Femur (tissue), 1 donor: ENCODE data around the gene PTPRZ1.

Source experiments
- DNase-seq: peaks from one replicate; pipeline ENCODE4 v3.0.0-alpha.2; 2017

The PTPRZ1 gene

DNA sequence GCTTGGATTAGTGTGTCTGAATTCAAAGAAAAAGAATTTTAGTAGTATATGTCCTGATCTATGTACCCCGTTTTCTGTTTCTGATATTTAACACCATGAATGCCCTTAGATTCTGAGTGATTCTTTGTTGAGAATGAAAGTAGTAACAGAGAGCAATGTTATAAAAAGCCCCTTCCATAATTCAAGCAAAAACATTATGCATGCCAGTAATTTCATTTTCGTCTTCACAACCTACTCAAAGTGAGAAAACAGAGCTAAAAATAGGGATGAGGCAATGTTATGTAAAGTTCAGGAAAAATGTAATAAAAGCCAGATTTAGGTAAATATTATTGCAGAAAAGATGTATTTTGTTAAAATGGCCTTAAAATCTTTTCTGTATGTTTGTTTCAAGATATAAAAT, 28.1 kb downstream of the PTPRZ1 start:
- no peak for DNase-seq

DNA sequence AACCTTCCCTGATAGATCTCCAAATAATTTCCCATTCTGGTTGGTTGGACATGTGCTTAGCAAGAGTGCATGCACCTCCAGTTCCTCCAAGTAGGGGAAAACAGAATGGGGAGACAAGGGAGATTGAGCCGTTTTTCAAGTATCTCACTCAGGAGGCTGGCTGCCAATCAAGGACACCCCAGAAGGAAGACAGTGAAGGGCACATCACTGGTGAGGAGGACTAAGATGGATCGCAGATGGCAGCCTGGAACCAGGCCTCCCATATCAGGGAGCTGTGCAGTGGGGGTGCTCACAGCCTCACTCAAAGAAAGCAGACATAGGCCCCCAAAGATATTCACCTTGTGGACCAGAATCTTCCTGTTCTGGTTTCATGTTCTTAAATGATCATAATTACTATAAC, 31.2 kb downstream of the PTPRZ1 start:
- DNase-seq = no peak

DNA sequence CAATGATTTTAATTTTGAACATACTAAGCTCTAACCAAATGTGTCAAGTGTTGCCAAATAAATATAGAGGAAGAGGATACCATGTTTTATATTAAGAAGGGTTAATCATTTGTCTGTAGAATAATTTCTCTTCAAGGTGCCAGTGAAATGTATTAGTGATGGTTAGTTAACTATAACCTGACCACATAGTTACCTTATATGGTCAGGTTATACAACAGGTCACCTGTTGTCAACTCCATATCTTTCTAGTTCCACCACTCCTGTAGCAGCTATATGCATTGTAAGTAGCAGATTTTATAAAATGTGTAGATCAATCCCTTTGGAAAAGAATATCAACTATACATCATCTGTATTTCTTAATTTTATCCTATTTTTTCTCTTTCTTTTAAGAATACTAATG, 35.1 kb downstream of the PTPRZ1 start:
- no peak for DNase-seq

DNA sequence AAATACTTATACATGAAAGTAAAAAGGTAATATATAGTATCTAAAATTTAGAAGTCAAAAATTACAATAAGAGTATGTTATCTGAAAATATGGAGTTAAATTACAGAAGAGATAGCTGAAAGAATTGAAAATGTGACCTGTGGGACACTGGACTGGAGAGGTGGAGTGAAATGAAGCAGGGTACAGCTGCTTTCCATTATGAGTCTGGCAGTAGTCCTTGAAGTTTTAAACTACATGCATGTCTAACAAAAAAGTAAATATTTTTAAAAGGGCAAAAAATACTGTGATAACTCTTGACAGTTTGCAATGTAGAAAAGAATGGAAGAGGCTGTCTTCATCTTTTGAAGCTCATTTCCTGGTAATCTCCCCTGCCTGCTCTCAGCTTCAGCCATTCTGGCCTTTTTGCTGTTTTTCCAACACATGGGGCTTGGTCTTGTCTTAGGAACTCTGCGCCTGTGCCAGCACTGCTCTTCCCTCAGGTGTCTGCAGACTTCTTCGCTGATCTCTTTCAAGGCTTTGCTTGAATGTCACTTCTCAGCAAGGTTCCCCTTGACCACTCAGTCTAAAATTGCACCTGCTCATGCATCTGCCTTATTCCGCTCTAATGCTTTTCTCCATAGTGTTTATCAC, 36.9 kb downstream of the PTPRZ1 start:
- DNase-seq = no peak

DNA sequence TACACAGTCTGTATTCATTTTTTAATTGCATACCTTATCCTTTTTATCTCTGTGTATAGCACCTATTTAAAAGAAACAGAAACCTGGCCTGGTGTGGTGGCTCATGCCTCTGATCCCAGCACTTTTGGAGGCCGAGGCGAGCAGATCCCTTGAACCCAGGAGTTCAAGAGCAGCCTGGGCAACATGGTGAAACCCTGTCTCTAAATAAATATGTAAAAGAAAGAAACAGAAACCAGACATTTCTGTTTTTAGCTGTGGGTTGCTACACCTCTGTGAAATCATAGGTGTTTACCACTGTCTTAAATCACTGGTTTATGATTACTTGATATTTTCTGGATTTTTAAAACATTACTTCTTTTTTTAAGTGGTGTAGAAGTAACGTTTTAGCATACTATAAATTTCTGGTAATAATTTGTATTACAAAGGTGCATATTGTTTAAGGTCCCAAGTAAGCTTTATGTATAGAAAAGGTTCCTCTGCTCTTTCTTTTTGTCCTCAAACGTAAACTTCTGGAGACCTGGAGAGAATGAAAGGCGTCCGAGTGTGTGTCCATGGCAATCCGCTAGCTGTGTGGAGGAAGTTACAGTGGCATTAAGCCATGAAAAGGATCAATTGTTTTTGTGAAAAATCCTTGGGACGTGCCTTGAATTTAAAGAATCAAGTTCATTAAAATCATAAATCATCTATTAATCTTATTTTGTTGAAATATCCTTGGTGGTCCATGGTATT, 41.1 kb downstream of the PTPRZ1 start:
- no peak for DNase-seq

DNA sequence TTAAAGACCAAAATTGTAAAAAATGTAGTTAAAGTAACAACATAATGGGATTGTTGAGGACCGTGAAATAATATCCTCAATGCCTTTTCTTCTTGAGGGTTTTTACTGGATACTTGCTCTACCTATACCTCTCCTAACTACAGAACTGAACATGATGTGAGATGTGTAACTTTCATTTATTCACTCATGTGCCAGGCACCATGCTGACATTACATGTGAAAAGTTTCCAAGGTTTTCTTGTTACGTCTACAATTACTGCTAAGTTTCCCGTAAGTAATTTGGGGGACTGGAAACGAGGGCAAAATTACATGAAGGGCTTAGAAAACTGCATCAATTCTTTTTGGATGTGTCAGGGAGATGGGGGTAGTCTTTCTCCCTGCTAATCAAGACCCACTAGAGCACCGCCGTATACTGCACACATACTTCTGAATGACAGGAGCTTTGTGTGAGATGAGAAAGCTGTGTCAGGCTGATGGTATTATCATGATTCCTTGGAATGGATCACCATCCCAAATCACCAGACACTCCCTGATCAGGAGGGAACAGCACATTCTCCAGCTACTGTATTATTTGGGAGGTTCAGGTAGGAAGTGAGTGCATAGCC, 41.8 kb downstream of the PTPRZ1 start:
- DNase-seq = no peak

DNA sequence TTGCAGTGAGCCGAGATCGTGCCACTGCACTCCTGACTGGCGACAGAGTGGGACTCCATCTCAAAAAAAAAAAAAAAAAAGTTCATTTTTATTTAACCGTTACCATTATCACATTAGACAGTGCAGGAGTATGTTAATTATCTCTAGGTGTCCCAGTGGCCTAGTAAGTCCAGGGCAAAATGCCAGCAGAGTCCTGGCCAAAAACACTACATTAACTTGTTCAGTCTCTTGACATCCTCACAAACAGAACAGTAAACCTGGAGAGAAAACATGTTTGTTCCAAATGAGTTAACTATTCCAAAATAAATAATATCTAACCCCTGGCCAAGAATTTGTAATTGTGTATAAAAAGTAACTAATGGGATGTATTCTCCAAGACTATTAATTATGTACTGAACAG, 43.2 kb downstream of the PTPRZ1 start:
- no peak for DNase-seq

DNA sequence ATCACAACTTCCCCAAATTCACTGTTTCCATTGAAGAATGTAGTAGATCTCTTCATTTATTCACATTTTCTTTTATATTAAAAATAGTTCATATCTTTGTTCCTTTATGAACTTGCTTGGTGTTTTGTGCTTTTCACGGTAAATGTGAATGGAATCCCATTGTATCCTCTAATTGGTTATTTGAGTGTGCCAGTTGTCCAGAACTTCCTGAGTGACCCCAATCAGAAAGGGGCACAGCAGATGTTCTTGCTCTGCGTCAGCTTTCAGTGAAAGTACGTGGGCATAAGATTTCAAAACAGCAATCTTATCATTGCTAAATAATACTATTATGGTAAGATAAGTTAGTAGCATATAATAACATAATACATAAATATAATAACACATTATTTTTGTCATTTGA, 47.0 kb downstream of the PTPRZ1 start:
- no peak for DNase-seq

DNA sequence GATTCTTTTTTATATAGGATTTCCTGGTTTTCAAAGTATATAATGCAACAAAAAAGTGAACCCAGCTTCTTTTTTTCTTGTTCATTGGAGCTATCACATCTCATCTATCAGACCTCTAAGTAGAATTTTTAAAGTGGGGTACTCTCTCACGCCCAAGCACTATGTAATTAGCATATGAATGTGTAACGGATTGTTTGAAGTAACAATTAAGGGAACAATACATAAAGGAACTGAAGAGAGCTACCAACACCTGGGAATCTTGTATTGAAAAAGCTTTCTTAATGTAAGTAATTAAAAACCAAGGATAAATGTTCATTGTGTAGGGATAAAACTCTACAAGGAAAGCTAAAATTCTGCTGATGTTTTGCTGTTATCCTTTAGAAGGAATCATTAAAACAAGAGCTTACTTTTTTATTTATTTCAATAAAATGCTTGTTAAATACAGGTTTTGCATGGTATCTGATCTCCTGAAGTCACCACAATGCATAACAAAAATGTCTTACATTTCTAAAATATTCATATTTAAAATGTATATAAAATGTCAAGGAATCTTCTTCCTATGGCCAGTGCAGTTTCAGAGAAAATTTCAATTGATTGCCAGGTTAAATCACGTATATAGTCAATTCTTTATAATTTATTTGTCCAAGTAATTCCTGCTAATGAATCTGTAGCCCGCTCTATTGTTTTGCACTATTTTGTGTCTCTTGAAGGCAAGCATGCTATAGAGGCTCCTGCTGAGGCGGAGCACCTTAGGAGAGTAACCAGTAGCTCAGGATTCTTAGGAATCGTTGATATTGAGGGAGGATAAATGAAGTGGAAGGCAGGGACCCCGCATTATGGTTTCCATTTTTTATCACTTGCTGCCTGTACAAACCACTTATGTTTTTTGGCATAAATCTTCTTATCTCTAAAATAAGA, 51.6 kb downstream of the PTPRZ1 start:
- no peak for DNase-seq

DNA sequence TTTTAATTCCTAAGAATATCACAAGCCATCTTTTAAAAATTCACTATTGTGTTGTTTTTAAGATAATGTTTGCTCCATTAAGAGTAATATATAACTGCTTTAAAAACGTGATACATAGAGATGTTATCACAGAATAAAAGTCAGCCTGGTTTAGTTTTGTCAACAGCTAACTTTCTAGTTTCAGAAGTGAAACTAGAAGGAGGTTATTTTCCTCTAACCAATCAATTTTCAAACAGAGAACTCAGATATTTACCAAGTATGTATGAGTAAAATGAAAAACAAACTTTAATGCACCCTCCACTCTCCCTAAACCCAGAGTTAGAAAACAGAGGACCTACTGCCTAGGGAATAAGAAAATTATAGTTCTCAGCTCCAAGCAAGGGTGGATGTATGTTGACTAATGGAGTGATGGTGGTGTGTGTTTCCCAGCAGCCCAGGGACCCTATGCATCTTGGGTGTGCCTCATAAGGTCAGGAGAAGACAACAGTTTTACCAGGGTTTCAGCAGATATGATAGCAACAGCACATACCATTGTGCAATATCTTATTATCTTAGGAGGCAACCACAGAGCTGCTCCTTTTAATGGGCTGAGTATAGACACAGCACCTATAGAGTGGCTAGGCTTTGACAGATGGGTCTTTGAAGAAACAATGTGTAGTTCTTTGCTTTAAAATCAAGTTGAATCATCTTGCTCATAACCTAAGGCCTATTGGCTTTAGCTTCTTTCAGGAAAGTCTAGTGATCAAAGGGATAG, 58.4 kb downstream of the PTPRZ1 start:
- DNase-seq = no peak

DNA sequence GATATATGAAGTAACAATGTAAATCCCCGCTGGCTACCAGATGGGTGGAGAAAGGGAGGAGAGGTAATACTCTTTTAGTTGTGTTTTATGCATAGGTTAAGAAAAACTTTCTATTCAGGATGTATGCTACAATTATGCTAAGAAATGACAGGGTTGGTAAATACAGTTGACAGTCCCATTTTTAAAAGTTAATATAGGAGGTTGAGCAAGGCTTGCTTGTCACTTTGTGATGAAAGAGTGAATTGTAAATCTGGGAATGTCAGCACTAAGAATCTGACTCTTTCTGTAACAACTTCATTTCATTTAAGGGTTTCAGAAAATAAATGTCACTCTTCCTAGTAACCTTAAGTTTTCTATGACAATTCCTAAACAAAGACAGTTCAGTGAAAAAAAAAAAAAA, 59.8 kb downstream of the PTPRZ1 start:
- no peak for DNase-seq

DNA sequence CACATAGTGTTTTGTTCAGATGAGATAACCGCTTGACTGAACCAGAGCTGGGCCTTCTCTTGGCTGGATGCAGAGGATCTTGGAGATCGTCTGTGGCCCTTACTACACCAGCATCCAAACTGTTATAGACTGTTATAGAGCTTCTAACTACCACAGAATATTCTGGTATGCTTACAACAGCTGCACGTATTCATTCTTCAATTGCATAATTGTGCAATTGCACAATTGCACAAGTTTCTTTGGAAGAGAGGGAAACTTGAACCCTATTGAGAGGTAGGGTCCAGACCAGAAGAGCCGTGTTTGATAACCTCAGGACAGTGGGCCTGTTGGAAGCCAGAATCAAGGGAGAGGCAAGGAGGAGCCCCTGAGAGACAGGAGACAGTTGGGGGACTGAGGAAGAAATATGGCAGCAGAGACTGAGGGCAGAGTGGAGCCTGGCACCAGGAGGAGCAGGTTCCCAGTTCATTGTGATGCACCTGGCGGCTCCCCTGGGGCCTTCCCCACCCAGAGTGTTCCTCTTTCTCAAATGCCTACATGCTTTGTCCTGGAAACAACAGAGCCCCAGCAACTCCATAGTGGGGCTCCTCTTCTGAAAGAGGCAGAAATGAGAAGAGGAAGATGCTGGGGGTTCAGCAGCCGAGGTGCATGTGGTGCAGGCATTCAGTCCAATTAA, 64.1 kb downstream of the PTPRZ1 start:
- DNase-seq = no peak

DNA sequence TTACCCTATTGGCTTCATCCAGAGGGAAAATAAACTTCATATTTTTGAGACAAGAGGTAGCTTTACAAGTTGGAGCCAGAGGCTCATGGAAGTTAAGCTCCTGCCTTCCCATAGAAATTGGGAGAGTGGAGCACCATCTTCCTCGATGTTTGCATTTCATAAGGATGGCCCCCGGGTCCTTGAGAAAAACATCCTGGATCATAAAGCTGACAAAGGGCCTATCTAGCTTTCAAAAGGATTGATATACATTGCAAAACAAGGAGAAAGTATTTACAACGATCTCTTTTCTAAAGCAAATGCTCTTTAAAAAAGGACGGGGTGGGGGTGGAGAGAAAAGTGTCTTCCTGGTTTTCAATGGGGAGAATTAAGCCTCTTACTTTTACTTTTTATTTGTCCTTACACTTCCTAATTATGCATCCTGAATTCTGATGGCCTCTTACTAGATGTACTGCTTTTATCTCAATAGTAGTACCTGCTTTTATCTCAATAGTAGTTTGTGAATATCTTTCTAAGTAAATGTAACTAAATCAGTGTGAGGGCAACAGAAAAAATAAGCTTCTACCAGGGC, 65.6 kb downstream of the PTPRZ1 start:
- DNase-seq = no peak

DNA sequence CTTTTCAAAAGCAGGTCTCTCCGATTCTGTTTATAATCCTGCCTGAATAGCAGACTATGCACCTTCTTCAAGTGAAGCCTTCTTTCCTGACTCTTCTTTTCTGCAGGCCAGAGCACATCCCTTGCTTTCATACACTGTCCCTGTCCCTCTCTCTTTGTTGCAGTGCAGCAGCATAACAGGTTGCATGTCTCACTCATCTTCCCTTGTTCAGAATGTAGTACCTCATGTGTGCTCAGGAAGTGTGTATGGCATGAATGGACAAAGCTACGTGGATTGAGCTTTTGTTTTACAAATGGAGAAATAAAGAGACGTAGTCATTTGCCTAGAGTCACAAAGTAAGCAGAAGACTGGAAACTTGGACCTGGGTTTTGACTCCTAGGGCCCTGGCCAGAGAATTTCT, 68.0 kb downstream of the PTPRZ1 start:
- no peak for DNase-seq

DNA sequence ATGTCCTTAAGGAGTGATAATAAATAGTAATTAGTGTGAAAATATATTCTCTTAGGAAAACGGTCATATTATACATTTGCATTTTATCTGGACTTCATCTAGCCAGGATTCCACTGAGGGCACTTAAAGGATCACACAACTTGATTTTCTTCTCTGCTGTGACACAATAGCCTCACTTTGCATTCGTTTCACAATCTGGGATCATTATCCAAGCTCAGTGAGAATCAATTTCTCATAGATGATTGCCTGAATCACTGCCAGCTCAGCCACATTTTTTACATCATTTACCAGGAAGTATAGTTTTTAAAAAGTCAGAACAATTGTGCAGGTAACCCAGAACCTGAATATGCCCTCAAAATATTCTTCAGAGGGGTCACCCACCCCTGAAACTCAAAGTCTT, 68.9 kb downstream of the PTPRZ1 start:
- no peak for DNase-seq

DNA sequence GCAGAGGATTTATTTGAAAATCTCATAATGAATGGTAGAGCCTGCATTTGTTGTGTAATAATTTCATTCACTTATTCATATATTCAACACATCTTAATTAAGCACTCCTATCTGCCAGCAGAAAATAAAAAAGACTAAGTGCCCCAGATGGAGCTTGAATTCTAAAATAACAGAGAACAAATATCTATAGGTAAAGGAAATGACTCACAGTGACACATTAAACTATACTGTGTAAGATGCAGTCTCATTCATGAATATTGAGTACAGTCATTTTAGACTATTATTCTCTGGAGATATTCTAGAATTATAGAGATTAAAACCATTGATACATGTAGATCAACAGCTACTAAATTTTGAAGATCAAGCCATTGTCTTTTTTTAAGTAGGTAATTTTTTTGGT, 72.1 kb downstream of the PTPRZ1 start:
- DNase-seq = no peak

DNA sequence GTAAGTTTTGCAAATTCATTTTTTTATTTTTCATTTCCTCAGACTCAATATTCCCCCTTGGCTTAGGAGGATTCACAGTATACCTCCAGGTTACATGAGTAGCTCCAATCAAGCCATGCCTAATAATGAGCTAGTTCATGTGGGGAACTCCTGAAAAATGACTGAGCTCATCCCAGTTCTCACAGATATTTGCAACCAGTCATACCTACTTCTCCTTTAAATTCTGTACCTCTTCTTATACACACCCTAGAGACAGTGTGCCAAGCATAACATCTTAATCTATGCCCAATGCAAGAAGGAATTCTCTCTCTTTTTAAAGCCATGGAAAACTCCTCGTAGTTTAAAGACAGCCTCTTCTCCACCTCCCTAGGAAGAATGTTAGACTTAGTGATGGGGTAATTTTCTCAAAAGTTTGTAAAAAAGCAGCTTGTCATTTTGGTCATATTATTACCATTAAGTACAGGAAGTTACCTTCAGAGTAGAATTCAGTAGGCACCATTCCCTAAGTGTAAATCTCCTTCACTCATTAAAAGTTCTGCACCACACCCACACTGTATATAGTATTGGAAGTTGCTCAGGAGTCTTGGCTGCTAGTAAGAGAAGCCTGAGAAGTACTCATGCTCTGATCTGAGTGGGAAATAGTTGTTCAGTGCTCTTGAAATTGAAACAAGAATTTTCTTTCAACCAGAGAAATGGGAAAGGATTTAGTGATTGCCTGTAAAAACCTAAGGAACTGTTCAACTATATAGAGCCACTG, 72.7 kb downstream of the PTPRZ1 start:
- no peak for DNase-seq

DNA sequence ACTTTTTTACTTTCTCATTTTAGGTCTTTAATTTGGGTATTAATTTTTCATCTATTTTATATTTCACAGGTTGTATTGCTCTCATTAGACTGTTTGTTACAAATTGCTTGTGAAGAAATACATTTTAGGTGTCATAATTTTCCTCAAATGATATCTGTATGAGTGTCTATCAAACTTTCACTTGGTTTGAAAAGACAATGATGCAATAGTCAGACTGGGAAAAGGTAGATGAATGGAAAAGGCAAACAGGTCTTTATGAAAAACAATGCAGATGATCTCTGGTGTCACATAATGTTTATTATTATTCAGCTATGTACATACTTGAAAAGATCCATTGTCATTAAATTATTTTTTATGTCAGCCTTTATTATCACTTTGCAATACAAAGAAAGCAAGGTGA, 80.2 kb downstream of the PTPRZ1 start:
- no peak for DNase-seq

DNA sequence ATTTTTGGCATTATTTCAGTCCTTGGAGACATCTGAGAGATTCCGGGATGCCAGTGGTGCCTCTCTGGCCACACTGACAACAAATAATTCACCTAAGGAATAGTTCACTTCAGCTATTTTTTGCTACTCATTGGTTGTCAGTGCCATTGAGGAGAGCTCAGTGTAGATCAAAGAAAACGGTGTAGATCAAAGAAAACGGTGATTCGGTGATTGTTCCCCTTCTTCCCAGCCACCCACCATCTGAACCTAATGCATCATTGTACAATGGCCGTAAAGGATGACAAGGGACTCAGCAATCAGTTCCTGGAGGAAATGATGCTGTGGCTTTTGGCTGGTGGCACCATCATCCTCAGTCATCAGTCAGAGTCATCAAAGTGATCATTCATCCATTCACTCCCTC, 80.6 kb downstream of the PTPRZ1 start:
- DNase-seq = no peak

DNA sequence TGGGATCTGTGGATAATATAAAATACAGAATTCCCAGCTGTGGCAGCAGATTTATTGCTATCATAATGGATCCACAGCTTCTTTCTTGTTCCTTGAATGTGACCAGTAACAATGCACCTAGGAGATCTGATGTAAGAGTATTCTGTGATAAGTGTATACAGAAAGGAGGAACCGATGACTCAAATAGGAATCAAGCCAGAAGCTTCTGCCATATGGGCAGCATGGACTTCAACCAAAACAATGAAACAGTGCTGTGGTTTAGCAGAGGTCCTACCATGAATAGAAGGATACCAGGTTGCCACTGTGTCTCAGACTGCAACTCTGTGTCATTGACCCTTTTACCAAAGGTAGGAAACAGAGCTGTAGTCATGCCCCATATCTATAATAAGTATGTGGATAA, 81.8 kb downstream of the PTPRZ1 start:
- DNase-seq = no peak

DNA sequence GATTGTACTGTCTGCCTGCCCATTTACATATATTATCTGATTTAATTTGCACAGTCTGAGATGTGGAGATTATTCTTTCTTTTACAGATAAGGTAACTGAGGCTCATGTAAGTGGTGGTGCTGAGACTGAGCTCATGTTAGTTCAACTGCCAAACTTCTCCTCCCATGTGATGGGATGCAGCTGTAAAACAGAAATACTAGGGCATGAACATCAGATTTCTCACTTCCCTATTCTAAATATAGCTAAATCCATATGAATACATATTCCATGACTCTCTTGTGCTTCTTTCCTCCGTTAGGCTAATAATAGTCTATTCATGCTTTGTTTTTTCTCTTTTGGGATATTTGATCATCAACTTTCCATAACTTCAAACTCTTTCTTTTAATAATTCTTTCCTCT, 84.7 kb downstream of the PTPRZ1 start:
- no peak for DNase-seq
